D341Med (cell line): ENCODE measurements around the gene RAB5A.
A peak's percentile ranks its signal among the peaks of the same experiment; 100 is the strongest.
"Not testable (repeated sequence)": the region's sequence is repeated elsewhere in the genome, so short reads cannot be mapped to it uniquely, and the experiment has no call there.

ENCODE experiments used
- DNase-seq: peaks from one replicate; pipeline ENCODE4 v3.0.0; 2012; ENCODE audit warnings: low spot score

RAB5A gene

GRCh38 chr3:19947549-19948225 is 790 bp downstream of the RAB5A start:
- DNase-seq = peak; percentile 63

DNA sequence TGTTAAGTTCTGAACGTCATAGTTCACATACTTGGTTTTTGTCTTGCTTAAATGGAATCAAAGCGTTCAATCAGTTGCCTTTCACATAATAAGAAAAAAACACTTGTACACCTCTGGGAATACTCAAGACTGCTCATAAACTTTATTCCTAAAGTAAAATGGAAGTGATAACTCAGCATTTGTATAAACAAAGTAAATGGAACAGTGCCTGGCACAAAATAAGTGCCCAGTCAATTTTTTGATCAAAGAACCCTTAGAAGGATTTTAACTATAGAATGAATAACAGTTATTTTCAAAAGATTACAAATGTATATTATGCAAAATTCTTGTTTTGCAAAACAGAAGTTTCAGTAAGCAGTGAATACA is 1.3 kb downstream of the RAB5A start:
- DNase-seq = no peak

DNA sequence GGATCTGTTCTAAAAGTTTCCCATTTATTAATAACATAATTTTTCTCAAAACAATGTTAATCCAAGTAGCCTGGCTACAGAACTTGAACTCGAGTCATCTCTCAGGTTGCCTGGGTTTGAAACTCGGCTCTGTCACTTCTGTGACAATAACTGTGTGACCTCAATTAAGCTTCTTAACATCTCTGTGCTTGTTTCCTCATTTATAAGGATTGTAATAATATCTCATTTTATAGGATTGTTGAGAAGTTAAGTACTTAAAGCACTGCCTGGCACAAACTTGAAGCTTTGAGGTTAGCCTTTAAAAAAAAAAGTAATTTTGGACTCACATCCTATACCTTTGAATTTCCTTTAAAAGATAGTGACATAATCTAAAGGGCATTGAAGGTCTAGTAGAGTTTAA is 3.4 kb downstream of the RAB5A start:
- no peak for DNase-seq

- no peak for DNase-seq
These were observed 7.8 kb downstream of the RAB5A start for GRCh38 chr3:19954676-19955075.

DNA sequence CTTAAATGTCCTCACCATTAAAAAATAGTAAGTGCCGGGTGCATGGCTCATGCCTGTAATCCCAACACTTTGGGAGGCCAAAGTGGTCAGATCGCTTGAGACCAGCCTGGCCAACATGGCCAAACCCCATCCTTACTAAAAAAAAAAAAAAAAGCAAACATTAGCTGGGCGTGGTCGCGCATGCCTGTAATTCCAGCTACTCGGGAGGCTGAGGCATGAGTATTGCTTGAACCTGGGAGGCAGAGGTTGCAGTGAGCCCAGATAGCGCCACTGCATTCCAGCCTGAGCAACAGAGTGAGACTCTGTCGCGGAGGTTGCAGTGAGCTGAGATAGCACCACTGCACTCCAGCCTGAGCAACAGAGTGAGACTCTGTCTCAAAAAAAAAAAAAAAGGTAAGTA is 10.5 kb downstream of the RAB5A start:
- not testable (repeated sequence) for DNase-seq

DNA sequence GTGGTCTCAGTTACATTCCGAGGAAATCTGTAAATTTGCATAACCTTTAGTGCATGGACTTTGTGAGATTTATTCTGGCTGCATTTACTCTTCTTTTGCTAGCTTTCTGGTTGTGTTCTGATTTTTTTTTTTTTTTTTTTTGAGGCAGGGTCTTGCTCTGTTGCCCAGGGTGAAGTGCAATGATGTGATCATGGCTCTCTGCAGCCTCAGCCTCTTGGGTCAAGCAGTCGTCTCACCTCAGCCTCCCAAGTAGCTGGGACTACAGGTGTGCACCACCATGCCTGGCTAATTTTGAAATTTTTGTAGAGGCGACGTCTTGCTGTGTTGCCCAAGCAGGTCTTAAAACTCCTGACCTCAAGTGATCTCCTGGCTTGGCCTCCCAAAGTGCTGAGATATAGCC is 12.6 kb downstream of the RAB5A start:
- no peak for DNase-seq

DNA sequence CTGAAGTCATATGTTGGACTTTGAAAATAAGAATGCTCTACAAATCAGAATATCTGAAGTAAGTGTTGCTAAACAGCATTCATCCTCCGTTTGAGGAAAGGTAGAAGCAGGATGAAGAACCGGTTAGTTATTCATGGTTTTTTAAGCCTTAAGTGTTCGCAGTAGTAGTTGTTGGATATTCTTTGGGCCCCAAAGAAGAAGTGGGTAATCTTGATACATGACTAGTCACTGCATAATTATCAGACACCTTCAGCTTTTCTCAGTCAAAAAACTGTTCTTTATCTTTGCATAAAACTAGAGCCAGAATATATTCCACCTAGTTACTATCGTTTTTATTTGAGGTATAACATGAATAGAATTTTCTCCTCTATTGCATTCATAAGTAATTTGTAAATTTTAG is 13.8 kb downstream of the RAB5A start:
- DNase-seq = no peak

DNA sequence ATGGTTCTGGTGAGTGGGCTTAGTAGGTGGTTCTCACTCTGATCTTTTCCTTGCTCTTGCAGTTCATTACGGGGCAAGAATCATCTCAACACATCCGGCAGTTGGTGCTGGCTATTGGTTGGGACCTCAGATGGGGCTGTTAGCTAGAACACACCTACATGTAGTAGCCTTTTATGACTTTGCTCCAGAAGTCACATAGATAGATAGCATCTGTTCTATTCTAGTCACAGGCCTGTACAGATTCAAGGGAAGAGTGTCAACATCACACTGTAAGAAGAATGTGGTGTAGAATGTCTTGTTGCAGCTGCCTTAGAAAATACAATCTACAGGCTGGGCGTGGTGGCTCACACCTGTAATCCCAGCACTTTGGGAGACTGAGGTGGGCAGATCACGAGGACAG is 15.1 kb downstream of the RAB5A start:
- DNase-seq = no peak

DNA sequence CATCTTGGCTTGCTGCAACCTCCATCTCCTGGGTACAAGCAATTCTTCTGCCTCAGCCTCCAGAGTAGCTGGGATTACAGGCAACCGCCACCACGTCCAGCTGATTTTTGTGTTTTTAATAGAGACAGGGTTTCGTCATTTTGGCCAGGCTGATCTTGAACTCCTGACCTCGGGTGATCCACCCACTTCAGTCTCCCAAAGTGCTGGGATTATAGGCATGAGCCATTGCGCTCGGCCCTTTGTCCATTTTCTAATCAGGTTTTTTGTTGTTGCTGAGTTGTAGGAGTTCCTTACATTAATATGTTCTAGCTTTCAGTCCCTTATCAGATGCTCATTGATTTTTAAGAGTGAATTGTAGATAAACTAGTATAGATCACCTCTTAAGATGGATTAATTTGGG is 20.3 kb downstream of the RAB5A start:
- no peak for DNase-seq

DNA sequence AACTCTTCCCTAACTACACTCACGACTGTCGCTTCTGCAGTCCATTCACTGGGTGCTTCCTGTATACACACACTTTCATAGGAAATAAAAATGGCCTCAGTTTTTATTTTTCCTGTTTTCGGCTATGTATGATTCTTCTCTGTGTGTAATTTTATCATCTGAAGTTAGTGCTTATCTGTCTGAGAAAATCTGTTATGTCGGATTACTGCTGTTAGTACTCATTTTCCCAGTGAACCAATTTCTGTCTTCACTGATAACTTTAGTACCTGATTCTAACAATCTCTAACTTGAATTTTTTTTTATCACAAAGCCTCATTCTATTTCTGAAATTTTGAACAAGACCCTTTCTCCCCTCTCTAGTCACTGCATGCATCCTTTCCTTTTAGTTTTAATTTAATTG is 20.9 kb downstream of the RAB5A start:
- no peak for DNase-seq

DNA sequence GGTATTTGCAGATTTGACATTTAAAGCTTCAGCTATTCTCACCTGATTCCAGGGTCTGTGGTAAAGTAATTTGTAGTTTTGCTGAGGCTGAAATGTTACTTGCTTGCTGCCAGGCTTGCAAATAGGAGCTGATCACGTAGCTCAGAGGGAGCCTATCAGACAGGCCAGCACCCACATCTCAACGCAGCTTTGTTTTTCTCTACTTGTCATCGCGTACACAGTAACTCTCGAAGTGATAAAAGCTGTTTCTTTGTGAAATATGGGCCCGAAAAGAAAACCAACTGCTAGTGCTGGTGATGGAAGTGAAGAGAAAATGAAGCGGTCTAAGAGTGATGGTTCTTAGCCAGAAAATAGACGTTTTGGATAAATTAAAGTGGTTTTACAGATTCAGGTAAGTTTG is 23.4 kb downstream of the RAB5A start:
- DNase-seq = no peak

DNA sequence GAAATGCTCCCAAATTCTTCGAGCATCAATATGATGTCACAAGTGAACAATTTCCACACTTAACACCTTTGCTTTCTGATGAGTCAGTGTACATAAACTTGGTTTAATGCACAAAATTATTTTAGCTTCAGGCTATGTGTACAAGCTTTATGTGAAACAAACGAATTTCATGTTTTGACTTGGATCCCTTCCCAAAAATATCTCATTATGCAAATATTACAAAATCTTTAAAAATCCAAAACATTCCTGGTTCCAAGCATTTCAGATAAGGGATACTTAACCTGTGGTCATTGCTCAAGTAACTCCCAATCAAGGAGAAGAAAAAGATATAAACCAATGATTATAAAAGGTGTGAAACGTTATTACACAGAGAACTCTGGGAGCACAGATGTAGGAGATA is 25.2 kb downstream of the RAB5A start:
- no peak for DNase-seq

DNA sequence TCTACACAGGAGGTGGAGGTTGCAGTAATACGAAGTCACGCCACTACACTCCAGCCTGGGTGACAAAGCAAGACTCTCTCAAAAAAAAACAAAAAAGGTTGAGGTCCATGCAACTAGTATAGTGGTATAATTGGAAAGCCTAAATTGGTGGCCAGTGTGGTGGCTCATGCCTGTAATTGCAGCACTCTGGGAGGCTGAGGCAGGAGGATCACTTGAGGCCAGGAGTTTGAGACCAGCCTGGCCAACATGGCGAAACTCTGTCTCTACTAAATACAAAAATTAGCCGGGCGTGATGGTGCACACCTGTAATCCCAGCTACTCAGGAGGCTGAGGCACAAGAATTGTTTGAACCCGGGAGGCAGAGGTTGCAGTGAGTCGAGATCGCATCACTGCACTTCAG is 42.0 kb downstream of the RAB5A start:
- DNase-seq = not testable (repeated sequence)

- DNase-seq = no peak
These were observed 47.9 kb downstream of the RAB5A start for GRCh38 chr3:19994796-19995195.

DNA sequence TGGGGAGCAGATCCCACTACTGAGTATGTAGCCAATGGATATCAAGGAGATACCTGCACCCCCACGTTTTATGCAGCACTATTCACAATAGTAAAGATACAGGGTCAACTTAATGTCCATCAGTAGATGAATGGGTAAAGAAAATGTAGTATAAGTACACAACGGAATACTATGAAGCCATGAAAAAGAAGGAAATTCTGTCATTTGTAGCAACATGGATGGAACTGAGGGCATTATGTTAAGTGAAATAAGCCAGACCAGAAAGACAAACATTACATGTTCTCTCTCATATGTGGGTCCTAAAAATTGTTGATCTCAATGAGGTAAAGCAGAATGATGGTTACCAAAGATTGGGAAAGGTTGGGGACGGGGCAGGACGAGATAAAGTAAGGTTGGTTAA is 50.6 kb downstream of the RAB5A start:
- DNase-seq = no peak

- DNase-seq = no peak
These were observed 55.0 kb downstream of the RAB5A start for GRCh38 chr3:20001932-20002331.

- DNase-seq = no peak
These were observed 61.1 kb downstream of the RAB5A start for GRCh38 chr3:20007960-20008359.

DNA sequence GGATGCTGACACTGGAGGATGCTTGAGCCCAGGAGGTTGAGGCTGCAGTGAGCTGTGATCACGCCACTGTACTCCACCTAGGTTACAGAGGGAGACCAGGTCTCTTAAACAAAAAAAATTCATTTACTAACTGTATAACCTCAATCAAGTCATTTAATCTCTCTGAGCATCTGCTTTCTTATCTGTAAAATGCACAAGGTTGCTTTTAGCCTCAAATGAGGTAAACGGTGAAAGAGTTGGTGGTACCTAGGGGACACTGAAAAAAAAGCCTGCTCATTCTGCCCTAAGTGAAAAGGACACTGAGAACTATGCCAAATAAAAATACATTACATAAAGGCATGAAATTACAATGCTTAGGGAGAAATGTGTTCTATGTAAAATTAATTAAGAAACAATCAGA is 61.7 kb downstream of the RAB5A start:
- DNase-seq = no peak

- DNase-seq = no peak
These were observed 65.3 kb downstream of the RAB5A start, which contains the start of gene PP2D1 for GRCh38 chr3:20012164-20012563. PP2D1 (minus strand) TSS chr3:20012264; CDS start chr3:20012072, 192 bp downstream.

DNA sequence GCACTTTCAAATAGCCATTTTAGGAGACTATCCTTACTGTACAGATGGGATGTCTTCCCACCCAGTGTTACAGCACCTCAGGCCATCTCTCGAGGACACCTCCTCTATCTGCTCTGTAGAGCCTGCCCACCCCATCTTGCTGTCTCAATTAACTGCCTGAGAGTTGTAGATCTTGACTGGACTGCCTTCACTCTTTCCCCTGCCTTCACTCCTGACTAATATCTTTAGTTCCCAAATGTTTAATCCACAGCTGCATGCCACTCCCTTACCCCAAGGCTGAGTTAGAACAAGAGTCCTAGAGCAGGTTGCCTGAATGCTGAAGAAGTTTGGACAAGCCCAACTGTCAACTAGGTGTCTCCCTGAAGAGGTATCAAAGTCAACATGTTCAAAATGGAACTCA is 66.5 kb downstream of the RAB5A start:
- DNase-seq = no peak

DNA sequence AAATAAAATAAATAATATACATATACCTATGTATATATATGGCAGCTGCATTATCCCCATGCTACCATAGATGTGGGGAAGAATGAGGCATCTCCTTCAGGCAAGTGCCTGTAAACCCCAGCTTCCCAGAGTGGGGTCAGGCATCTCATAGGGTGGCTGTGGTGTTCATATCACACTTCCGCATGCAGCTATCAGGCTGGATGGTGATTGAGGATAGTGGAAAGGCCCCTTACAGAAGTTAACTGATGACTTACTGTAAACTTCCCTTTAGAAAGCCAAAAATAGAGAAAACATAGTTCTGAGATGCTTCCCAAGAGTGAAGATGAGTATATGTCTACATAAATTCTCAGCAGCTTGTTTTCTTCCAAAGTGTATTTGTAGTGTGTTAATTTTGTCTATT is 68.6 kb downstream of the RAB5A start:
- DNase-seq = no peak

DNA sequence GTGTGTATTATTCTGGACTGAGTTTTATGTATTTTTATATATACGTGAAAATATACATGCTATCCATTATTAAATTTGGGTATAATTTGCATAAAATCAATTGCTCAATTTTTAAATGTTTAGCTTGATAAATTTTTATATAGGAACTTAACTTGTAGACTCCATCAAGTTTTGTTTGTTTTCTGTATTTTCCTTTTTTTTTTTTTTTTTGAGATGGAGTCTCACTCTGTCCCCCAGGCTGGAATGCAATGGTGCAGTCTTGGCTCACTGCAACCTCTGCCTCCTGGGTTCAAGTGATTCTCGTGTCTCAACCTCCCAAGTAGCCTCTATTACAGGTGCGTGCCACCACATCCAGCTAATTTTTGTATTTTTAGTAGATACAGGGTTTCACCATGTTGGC is 69.2 kb downstream of the RAB5A start:
- DNase-seq = not testable (repeated sequence)

DNA sequence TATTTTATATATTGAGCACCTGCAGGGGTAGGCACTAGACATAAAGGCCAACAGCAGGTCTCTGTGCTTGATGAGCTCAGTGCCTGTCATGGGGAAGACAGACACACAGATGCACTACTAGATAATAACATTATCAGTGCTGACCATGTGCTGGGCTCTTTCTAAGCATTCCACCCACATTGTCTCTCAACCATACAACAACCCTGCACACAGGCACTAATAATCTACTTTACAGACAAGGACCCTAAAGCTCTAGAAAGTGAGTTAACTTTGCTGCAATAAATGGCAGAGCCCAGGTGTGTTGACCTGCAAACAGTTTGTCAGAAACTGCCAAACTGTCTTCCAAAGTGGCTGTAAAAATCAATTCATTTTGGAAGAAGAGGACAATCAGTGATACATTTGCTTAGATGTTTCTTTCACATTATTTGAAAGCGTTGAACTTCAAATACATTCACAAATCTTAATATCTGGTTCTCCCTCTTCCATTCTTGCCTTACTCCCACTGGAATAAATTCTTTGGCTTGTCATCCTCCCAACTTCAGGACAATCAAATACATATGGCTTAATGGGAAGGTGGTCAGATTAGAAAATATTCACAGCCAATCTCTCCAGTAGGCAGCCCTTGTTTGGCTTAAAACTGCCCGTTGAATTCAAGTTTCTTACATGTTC is 76.2 kb downstream of the RAB5A start:
- DNase-seq = no peak
